TTC549 (cell line): Measurements from ENCODE around the gene CCDC106.

Source experiments
- FAIRE-seq: peaks from 2 replicates; lab custom pipeline; 2012; peaks lifted over from hg19 to GRCh38; lab: Jason Lieb, UNC

The CCDC106 gene

DNA sequence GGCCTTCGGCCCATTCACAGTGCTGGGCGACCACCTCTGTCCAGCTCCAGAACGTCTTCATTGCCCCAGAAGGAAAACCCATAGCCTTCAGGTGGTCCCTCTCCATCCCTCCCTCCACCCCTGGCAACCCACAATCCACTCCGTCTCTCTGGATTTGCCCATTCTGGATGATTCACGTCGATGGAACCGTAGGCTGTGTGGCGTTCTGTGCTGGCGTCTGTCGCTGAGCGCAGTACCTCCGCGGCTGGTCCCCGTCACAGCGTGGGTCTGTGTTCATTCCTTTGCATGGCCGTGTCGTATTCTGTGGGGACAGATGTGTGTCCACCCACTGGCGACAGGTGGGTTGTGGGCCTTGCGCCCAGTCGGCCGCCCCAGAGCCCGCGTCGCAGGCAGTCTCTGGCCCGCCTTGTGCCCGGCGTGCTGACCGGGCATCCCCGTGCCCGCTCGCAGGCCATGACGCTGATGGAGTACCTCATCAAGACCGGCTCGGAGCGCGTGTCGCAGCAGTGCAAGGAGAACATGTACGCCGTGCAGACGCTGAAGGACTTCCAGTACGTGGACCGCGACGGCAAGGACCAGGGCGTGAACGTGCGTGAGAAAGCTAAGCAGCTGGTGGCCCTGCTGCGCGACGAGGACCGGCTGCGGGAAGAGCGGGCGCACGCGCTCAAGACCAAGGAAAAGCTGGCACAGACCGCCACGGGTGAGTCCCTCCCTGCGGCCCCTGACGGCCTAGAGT is 37.1 kb downstream of the CCDC106 start:
- FAIRE-seq: no peak

DNA sequence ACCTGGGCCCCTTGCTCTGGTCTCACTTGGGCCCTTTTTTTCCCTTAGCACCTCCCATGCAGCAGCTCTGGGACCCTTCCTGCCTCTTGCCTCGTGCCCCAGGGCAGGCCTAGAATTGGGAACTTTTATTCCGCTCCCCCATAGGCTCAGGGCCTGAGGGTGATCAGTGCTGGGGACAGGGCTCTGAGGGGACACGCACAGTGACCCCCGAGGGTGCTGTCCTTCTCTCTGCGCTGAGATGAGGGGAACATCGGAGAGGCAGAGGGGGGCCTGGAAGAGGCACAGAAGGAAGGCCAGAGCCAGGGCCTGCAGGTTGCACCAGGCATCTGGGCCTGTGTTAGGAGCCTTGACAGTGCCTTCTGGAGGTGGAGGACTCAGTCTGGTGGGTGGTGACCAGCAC is 37.8 kb downstream of the CCDC106 start:
- FAIRE-seq: no peak

- FAIRE-seq: no peak
These were observed 38.5 kb downstream of the CCDC106 start for GRCh38 chr19:55686311-55687050.

DNA sequence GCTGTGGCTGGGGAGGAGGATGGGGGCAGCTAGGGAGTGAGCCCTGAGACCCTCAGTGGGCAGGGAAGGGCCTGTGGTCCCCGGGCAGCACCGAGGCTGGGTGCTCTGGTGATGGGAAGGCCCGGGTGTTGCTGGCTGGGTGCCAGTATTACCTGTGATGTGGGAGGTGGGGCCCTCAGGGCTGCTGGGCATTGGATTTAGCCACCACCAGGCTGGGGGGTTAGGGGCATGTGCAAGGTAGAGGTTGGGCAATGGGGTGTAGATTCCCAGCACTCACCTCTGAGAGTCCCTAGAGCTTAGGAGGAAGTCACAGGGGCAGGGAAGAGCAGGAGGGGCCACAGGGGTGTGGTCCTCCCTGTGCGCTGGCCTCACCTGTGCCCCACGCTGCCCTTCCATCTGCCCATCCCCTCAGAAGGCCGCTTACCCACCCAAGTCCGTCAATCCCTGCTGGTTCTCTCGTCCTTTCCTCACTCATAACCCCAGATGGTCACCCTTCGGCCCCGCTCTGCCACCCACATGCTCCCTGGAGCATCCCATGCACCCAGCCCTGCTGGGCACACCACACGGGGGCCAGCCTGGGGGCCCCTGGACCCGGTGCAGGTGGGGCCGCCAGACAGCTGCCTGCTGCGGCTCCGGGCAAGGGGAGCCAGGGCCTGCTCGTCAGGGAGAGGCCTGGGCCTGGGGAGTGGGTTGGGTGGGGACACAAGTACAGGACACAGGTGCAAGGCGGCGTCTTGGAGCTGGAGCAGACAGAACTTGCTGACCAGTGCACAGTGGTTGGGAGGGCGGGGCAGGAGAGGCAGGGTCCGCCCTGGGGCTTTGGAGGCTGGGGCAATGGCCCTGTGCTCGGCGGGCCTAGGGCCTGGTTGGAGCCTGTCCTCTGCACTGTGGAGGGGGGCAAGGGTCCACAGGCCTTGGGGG is 39.5 kb downstream of the CCDC106 start:
- FAIRE-seq: no peak

DNA sequence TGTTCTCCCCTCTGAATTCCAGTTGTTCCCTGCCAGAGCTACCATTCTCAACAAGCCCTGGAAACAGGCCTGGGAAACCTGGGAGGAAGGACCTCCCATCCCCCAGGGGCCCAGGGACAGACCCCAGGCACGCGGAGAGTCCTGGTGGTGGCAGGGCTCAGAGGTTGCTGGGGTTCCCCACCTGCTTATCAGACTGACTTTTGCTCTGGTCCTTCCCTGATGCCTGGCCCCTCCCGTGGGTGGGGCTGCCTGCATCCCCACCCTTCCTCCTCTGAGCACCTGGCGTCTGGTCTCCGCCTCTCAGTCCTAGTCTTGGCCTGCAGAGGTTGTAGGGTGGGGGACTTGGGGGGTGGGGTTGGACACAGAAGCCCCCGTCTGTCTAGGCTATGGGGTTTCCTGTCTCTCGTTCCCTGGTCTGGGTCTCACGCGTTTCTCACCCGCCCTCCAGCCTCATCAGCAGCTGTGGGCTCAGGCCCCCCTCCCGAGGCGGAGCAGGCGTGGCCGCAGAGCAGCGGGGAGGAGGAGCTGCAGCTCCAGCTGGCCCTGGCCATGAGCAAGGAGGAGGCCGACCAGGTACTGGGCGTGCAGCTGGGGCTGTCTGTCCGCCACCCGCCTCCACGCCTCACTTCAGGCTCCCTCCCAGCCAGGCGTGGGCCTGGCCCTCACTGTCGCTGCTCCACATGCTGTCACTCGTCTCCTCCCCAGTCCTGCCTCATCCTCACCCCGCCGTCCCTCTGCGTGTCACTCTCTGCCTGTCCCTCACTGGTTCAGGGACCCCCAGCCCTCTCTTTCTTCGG is 40.6 kb downstream of the CCDC106 start:
- FAIRE-seq: no peak

GRCh38 chr19:55689411-55690108 is 41.5 kb downstream of the CCDC106 start:
- no peak for FAIRE-seq

DNA sequence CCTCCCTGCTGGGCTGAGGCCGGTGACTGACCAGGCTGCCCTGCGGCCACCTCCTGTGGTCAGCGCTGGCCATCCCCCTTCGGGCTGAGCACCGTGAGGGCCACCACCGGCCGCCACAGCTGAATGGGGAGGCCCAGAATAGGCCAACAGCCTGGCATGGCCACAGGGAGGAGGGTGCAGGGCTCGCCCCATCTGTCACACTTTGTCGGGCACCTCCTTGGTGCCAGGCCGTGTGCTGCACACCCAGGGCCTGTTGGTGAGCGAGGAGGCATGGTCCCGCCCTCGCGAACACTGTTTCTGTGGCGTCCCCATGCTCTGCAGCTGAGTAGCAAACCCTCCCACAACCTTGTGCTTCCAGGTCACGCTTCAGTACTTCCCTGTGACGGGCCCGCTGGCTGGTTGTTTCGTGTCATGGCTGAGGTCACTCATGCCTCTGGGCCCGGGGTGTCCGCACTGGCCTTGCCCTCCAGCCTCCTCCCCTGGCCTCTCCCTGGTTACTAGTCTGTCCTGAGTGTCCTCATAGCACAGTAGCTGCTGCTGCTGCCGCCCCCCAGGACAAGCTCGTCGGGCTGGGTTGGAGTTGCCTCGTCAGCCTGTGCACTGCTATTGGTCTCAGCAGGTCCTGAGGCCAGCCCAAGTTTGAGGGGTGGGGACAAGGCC is 42.2 kb downstream of the CCDC106 start:
- no peak for FAIRE-seq

- no peak for FAIRE-seq
These were observed 42.9 kb downstream of the CCDC106 start for GRCh38 chr19:55690769-55691545.

DNA sequence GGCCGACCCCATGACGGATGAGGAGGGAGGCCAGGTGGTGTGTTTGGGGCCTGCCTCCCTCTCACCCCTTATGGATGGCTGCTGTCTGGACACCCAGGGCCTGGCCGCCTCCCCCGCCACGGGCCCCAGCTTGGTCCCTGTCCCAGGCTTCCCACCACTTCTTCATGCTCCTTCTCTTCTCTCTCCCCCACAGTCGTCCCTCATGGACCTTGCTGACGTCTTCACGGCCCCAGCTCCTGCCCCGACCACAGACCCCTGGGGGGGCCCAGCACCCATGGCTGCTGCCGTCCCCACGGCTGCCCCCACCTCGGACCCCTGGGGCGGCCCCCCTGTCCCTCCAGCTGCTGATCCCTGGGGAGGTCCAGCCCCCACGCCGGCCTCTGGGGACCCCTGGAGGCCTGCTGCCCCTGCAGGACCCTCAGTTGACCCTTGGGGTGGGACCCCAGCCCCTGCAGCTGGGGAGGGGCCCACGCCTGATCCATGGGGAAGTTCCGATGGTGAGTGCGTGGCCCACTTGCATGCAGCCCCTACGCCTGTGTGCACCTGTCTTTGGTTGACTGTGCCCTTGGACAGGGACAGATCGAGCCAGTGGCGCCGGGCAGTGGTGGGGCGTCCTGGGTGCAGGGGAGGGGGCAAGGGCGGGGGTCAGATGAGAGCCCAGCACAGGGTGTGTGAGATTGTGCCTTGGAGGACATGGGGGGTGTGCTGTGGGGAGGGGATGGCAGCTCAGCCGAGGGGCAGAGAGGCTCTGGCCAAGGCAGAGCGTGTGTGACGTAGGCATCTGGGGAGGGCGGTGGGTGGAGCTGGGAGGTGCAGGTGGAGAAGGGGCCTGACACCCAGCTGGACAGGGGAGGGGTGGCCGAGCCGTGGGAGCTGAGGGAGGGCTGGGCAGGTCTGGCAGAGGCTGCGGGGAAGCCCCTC is 43.8 kb downstream of the CCDC106 start:
- FAIRE-seq: no peak

DNA sequence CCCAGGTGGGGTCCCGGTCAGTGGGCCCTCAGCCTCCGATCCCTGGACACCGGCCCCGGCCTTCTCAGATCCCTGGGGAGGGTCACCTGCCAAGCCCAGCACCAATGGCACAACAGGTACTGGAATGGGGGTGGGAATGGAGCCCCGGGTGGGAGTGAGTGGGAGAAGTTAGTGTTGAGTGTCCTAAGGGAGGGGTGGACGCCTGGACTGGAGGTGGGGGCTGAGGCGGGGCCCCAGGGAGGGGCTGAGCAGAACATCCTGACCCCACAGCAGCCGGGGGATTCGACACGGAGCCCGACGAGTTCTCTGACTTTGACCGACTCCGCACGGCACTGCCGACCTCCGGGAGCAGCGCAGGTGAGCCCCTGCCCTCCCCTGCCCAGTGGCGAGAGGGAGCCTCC is 44.7 kb downstream of the CCDC106 start:
- FAIRE-seq: no peak

DNA sequence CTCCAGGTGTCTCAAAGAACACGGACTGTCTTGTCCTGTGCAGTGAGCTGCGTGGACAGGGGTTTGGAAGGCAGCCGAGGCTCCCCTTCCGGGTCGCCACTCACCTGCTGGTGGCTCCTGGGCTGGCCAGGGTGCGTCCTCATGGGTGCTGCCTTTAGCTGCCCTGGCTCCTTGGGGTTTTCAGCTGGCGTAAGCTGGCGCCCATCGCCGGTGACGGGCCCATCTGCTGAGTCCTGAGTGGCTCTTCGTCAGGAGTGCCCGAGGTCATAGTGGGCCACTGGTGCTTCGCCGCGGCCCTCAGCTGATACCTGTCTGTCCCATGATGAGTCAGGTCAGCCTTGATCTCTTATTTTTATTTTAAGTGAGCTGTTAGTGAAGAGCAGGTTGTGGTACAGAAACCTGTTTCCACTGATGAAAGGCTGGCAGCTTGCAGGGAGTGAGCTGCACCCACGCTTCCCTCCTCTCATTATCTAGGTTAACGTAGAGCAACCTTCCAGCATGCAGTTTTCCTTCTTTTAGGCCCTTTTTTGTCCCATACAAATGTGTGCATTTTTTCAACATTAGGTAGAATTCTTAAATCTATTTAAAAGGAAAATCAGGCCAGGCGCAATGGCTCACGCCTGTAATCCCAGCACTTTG is 45.4 kb downstream of the CCDC106 start:
- no peak for FAIRE-seq

- no peak for FAIRE-seq
These were observed 46.2 kb downstream of the CCDC106 start for GRCh38 chr19:55694241-55694655.

DNA sequence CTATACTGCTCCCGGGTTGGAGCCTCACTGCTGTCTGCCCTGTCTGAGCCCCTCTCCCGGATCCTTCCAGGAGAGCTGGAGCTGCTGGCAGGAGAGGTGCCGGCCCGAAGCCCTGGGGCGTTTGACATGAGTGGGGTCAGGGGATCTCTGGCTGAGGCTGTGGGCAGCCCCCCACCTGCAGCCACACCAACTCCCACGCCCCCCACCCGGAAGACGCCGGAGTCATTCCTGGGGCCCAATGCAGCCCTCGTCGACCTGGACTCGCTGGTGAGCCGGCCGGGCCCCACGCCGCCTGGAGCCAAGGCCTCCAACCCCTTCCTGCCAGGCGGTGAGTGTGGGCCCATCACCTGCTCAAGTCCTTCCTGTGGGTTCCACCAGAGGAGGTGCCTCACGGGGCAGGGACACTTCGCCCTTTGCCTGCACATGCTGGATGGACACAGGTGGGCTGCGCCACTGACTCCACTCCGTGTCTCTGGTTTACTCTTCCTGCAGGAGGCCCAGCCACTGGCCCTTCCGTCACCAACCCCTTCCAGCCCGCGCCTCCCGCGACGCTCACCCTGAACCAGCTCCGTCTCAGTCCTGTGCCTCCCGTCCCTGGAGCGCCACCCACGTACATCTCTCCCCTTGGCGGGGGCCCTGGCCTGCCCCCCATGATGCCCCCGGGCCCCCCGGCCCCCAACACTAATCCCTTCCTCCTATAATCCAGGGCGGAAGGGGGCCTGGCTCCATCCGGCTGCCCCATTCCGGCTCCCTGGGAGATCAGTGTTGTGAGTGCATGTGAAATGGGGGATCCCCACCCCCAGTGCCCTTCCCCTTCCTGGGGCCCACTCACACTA is 46.9 kb downstream of the CCDC106 start:
- FAIRE-seq: no peak

GRCh38 chr19:55695511-55696290 is 47.7 kb downstream of the CCDC106 start:
- no peak for FAIRE-seq

- no peak for FAIRE-seq
These were observed 48.5 kb downstream of the CCDC106 start for GRCh38 chr19:55696301-55697068.

DNA sequence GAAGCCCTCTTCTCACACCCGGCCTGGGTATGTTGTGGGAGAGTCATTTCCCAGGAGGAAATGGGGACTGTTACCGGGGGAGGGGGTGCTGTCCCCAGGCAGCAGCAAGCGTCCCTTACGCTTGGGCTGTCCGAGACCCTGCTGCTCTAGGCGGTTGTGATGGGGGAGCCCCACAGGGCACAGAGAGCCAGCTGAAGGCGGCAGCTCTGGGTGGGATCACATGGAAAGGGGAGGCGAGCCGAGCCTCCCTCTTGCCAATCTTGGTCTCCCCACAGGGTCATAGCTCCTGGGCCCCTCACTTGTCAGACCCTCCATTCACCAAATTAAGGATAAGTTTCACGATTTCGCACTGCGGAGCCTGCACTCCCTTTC is 49.0 kb downstream of the CCDC106 start:
- FAIRE-seq: no peak
